ENCODE measurements around the gene PIK3CA.

DNA sequence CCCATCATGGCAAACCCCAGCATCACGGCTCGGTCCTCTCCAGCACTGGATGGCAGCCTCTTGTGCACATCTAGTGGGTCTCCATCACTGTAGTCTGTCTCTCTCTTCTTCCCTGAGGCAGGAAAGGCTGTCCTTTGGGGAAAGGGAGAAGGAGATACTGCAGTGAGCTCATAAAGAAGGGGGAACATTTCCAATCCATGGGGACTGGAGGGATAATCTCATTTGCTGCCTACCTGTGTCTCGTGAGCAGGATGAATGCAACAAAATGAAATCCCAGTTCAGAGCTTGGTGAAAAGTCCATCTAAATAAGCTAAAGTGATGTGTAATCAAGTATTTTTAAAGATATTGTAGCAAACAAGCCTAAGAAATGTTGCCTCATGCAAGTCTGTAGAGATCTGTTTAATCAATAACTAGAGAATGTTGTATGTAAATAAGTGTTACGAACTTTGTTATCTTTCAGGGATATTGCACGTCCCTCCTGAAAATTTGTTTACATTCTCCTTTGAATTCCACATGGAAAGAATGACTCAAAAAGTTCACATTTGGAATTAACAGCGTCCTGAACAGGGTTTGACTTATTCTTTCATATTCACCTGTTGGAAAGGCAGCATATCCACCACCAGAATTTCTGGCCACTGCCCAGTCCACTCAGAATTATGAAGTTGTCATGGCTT is 102.8 kb downstream of the PIK3CA start, which contains the start of gene KCNMB3:
- TF ChIP-seq EZH2 (IDR thresholded peaks at IDR 0.05; ENCODE audit: low read depth, unreplicated experiment) (no peak), EZH2phosphoT487 (IDR thresholded peaks at IDR 0.05; ENCODE audit: unreplicated experiment) (no peak), POLR2AphosphoS5 (IDR thresholded peaks at IDR 0.05; ENCODE audit: low read depth) (no peak), JUNB (IDR thresholded peaks at IDR 0.05; ENCODE audit: unreplicated experiment) (no peak), ZNF331 (CRISPR knock-in tag; IDR thresholded peaks at IDR 0.05; ENCODE audit: low read depth) (no peak), CREB1 (CRISPR knock-in tag; IDR thresholded peaks at IDR 0.05; ENCODE audit: low read depth) (no peak), STAT1 (IDR thresholded peaks at IDR 0.05; ENCODE audit: unreplicated experiment) (no peak)
- TF ChIP-seq, protein P1, sequence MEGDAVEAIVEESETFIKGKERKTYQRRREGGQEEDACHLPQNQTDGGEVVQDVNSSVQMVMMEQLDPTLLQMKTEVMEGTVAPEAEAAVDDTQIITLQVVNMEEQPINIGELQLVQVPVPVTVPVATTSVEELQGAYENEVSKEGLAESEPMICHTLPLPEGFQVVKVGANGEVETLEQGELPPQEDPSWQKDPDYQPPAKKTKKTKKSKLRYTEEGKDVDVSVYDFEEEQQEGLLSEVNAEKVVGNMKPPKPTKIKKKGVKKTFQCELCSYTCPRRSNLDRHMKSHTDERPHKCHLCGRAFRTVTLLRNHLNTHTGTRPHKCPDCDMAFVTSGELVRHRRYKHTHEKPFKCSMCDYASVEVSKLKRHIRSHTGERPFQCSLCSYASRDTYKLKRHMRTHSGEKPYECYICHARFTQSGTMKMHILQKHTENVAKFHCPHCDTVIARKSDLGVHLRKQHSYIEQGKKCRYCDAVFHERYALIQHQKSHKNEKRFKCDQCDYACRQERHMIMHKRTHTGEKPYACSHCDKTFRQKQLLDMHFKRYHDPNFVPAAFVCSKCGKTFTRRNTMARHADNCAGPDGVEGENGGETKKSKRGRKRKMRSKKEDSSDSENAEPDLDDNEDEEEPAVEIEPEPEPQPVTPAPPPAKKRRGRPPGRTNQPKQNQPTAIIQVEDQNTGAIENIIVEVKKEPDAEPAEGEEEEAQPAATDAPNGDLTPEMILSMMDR (conservative IDR thresholded peaks at IDR 0.05; ENCODE audit: low read depth in 2 of 2) = no peak
- TF ChIP-seq, protein P2, sequence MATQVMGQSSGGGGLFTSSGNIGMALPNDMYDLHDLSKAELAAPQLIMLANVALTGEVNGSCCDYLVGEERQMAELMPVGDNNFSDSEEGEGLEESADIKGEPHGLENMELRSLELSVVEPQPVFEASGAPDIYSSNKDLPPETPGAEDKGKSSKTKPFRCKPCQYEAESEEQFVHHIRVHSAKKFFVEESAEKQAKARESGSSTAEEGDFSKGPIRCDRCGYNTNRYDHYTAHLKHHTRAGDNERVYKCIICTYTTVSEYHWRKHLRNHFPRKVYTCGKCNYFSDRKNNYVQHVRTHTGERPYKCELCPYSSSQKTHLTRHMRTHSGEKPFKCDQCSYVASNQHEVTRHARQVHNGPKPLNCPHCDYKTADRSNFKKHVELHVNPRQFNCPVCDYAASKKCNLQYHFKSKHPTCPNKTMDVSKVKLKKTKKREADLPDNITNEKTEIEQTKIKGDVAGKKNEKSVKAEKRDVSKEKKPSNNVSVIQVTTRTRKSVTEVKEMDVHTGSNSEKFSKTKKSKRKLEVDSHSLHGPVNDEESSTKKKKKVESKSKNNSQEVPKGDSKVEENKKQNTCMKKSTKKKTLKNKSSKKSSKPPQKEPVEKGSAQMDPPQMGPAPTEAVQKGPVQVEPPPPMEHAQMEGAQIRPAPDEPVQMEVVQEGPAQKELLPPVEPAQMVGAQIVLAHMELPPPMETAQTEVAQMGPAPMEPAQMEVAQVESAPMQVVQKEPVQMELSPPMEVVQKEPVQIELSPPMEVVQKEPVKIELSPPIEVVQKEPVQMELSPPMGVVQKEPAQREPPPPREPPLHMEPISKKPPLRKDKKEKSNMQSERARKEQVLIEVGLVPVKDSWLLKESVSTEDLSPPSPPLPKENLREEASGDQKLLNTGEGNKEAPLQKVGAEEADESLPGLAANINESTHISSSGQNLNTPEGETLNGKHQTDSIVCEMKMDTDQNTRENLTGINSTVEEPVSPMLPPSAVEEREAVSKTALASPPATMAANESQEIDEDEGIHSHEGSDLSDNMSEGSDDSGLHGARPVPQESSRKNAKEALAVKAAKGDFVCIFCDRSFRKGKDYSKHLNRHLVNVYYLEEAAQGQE (IDR thresholded peaks at IDR 0.05; ENCODE audit: unreplicated experiment) = no peak
- TF ChIP-seq, protein P3, sequence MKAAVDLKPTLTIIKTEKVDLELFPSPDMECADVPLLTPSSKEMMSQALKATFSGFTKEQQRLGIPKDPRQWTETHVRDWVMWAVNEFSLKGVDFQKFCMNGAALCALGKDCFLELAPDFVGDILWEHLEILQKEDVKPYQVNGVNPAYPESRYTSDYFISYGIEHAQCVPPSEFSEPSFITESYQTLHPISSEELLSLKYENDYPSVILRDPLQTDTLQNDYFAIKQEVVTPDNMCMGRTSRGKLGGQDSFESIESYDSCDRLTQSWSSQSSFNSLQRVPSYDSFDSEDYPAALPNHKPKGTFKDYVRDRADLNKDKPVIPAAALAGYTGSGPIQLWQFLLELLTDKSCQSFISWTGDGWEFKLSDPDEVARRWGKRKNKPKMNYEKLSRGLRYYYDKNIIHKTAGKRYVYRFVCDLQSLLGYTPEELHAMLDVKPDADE (IDR thresholded peaks at IDR 0.05) = no peak
